GM18873 (cell line): ENCODE measurements around the gene DCLK1.

Source experiments
- ATAC-seq: cut with Tn5 transposase; IDR thresholded peaks from one replicate; pipeline ENCODE4 v1.9.1; 2021; ENCODE audit warnings: mild to moderate bottlenecking, moderate library complexity, moderate number of reproducible peaks; ENCODE audit not compliant: unreplicated experiment, low FRiP score

DCLK1 gene

GRCh38 chr13:36057041-36057440 is 74.1 kb downstream of the DCLK1 start:
- ATAC-seq: no peak

DNA sequence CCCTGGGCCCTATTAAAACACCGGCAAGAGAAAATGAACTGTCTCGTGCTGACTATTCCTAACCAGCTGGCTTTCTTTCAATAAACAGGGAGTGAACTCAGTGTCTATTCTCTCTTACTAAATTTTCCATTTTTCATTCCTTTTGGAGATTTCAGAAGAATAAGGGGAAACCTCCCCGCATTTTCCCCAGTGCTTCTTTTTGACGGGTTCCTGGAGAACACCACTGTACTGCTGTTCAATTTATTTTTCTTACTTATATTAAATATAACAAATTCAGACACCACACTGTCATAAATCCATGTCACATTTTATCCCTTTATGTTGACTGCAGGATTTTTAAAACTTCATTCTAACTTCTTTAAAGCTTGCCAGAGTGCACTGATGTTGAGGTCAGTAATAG is 75.8 kb downstream of the DCLK1 start:
- no peak for ATAC-seq

DNA sequence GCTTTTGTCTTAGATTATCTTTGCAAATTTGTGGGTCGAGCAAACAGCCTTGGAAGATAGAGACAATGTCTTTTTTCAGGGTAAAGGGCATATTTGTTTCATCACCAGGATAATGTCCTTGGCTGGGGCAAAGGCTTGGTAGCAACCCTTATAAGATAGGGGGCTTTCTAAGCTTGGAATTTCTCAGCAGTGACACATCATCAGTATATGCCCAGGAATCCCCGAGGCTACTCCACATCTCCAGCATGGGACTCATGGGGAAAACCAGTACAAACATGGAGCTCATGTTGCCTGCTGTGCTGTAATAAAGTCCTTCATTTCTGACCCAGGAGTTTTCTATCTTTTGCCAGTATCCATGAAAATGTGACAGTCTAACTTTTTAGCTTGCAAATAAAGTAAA is 77.1 kb downstream of the DCLK1 start:
- no peak for ATAC-seq

GRCh38 chr13:36051082-36051481 is 80.1 kb downstream of the DCLK1 start:
- no peak for ATAC-seq

DNA sequence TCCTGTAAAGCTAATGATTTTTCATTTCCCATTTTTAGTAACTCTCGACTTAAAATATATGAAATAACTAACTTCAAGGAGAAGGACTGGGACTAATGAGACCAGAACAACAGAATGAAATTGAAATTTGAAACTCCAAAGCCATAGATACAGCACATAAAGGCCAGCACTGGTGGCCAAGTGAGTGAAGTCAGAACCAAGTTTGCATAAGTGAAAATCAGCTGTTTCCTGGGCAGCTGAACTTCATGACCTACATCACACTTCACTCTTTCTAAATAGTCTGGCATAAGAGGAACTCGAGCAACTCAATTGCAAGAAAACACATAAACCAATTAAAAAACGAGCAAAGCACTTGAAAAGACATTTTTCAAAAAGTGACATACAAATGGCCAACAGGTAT is 84.5 kb downstream of the DCLK1 start:
- ATAC-seq: no peak

DNA sequence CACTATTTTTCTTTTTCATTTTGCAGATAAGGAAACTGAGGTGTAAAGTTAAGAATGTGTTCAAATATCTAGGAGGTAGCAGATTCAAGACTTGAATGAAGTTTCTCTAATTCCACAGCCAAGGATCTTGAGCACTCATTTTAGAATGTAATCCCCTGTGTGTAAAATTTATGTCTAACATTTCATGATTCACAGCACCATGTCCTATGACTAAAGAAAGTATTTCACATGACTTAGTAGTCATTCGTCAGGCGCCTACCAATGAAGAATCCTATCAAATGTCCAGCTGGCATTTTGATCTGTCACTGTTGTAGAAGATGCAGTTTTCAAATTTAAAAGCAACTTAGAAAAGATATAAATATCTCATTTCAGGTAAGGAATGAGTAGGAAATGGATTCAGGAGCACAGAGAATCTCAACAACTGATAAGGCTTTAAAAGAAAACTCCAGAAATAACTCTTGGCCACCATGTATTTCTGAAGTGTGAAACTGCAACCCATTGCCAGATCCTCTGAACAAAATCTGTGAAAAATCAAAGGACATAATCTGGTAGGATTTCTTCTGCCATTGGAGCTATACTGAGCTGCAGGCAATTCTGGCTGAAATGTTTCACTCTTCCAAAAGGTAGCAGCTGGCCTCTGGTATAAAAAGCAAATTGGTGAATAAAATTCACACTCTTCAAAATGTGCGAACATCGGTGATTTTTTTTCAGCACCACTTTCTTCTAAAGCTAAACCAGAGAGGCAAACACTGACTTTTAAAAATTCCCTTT is 92.2 kb downstream of the DCLK1 start:
- no peak for ATAC-seq

- ATAC-seq: no peak
These were observed 98.1 kb downstream of the DCLK1 start for GRCh38 chr13:36033035-36033434.

DNA sequence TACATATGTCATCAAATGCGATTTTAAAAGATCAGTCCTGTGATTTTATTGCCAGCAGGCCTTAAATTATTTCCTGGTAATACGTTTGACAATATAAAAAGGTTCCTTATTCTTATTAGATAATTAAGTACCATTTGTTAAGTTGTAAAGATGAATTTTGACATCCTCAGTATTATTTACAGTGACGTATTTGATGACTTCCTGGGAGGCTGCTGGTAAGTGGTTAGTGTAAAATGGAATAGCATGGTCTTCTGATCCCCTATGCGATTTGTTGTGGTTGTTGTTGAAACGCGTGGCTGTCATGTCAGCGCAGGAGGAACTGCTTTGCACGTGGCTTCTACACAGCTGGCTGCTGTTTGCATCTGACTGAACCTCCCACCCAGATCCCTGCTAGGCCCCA is 99.7 kb downstream of the DCLK1 start:
- ATAC-seq: no peak

GRCh38 chr13:36030670-36031331 is 100.4 kb downstream of the DCLK1 start:
- no peak for ATAC-seq

DNA sequence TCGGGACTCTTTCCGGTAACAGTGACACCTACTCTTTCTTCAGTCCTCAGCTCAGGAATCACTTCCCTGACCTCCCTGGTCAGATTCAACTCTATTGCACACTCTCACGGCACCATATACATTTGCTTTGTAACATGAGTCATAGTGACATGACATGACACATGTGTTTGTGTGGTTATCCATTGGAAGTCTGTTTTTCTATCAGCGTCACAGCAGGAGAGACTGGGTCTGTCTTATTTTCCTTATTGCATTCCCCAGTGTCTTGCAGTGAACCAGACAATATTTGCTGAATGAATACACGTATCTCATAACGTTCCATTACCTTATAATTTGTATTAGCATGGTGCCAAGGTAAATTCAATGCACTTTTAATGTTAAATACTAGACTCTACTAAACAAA is 102.0 kb downstream of the DCLK1 start:
- ATAC-seq: no peak

DNA sequence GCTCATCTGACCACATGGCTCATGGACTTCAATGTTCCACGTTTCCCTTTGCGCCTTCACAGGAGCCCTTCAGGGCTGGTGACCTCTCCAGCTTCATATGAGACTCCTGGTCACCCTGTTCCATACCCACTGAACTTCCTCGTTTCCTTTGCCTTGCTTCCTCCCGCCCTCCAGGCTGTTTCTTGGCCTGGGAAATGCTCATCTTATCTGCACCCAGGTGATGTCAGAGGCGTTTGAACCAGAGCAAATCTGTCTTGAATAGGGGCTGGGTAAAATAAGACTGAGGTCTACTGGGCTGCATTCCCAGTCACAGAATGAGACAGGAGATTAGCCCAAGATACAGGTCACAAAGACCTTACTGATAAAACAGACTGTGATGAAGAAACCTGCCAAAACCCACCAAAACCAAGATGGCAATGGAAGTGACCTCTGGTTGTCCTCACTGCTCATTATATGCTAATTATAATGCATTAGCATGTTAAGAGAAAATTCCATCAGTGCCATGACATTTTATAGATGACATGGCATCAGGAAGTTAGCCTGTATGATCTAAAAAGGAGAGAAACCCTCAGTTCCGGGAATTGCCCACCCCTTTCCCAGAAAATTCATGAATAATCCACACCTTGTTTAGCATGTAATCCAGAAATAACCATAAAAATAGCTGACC is 102.7 kb downstream of the DCLK1 start:
- ATAC-seq: no peak

DNA sequence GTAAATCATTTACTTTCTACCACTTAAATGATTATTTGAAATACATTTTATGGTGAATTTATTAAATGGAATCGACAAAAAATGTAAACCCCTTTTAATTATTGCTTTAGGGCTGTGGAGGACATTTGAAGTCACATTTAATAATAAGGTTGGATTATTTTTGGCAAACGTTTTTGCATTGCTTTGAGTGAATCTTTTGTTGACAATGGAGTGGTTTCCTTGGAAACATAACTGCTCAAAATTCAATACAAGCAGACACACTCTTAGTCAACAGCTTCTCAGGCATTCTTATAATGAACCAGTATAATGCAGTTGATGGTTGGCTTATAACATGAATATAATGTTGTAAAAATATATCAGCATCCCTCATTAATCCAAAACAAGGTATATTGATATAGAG is 104.7 kb downstream of the DCLK1 start:
- ATAC-seq: no peak

- no peak for ATAC-seq
These were observed 116.4 kb downstream of the DCLK1 start for GRCh38 chr13:36014763-36015162.

- ATAC-seq: no peak
These were observed 124.1 kb downstream of the DCLK1 start for GRCh38 chr13:36006894-36007675.

DNA sequence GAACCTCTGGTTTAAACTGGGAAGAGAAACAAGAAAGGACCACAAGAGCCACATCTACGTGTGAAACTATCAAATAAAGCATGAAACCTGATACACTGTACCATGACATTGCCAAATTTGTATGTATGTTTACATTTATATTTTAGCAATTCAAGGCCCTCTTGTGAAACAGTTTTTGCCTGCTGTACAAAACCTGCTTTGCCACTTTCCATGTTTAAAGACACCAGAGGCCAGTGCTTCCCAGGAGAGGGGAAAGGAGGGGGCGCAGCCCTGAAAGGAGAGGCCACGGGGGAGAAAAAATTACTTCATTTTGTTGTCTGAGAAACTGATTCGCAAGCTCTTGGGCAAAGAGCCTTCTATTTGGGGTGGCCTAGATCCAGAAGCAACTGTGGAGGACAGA is 124.8 kb downstream of the DCLK1 start:
- no peak for ATAC-seq

- ATAC-seq: no peak
These were observed 129.6 kb downstream of the DCLK1 start for GRCh38 chr13:36001561-36001960.

DNA sequence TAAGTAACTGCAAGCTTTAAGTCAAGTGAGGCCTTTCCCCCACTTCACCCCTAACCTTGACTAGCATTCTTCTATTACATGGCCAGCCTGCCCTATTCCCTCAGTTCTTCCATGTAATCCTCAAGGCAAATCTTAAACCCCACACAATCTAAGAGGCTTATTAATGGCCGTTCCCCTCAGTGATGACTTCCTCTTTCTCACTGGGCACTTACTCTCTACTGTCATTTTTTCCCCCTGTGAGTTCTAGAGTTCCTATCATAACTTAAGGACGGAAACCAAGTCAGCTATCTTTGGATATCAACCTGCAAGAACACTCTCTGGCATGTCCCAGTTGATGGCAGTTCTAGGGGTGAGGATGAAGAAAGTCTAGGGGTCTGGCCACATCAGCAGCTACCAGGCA is 131.2 kb downstream of the DCLK1 start:
- ATAC-seq: no peak

DNA sequence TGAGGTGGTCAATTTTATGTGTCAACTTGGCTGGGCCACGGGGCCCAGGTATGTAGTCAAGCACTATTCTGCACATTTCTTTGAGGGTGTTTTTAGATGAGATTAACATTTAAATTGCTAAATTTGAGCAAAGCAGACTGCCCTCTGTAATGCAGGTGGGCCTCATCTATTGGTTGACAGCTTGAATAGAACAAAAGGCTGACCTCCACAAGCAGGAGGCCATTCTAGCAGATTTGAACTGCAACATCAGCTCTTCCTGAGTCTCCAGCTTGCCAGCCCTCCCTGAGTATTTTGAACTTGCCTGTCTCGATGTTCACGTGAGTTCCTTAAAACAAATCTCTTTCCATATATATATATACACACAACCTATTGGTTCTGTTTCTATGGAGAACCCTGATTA is 134.8 kb downstream of the DCLK1 start:
- ATAC-seq: no peak

DNA sequence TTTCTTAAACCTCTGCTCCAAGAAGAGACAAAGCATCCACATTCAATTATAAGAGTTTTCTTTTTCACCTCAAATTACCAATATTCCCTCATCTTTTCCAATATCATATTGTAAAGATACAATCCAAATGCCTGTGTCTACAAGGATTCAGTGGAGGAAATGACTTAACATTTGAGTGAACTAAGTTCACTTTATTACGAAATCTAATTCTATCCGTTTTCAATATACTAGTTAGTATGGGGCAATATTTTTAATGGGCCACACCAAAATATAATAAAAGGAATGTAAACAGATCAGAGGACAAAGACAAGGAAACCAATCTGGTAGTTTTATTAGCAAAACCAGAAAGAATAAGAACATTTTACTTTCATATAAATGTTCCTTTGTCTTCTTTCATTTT is 136.0 kb downstream of the DCLK1 start:
- no peak for ATAC-seq

GRCh38 chr13:35994131-35994966 is 136.8 kb downstream of the DCLK1 start:
- no peak for ATAC-seq
